GM18498 (cell line): ENCODE results near the gene VWF.

Experiments
- ATAC-seq: cut with Tn5 transposase; IDR thresholded peaks from one replicate; pipeline ENCODE4 v1.9.1; 2021; ENCODE audit warnings: mild to moderate bottlenecking, moderate library complexity; ENCODE audit not compliant: unreplicated experiment

The VWF gene

DNA sequence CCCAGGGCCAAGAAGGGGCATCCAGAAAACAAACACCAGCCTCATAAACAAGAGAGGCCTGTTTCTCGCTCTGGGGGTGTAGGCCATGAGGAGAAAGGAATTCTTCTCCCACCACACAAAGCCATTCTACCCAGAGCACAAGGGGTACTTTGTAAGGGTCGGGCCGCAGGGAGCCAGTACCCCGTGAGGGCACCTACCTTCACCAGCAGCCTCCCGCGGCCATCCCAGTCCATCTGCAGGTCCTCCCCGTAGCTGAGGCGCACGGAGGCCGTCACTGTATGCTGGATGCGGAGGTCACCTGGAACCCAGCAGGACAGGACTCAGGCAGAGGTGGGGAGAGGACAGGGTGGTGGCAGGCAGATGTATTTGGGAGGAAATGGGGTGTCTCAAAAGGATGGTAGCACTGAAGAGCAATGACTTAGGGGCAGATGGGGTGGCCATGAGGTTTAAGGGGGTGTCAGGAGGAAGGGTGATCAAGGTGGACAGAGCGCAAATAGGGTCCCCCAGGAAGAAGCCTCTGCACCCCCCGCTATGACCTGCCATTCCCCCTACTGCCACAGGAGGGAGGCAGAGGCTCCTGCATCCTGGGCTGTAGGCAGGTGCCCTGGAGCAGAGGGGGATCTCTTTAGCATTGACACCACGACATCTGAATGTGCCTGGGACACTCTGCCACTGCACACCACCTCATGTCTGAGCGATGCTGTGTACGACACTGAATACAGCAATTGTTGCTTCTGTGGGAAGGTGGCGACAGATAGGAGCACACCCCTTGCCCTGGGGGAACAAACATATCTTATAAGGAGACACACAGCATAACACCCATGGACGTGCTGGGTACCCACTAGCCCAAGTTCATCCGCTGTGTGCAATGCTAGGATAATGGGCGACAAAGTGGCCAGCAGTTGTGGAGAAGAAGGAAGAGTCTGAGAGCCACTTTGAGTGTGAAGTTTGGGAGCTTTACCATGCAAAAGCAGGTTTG, 61.4 kb downstream of the VWF start:
- no peak for ATAC-seq

DNA sequence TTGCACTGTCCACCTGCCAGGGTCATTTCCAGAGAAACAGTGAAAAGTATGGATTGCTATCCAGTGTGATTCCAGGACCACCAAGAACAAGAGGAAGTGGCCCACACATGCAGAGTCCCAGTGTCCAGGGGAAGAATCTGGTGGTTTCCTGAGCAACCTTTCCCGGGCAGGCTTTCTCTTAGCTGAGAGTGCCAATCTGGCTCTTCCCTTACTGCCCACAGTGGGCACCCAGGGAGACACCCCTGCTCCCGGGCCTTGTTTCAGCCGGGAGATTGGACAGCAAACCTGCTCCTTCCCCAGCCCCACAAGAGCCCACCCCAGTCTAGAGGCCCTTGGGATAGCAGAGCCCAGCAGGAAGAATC, 62.1 kb downstream of the VWF start:
- ATAC-seq, result no peak

DNA sequence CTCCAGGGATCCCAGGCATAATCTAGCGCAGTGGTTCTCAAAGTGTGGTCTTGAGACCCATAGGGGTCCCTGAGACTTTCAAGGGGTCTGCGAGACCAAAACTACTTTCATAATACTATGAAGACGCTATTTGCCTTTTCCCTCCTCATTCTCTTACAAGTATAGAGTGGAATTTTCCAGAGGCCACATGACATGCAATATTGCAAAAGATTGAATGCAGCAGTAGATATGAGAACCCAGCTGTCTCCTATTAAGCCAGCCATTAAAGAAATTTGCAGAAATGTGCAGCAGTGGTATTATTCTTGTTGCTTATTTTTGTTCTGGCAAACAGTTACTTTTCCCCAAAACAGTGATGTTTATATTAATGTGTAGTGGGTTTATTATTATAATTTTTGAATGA, 62.8 kb downstream of the VWF start:
- ATAC-seq, result no peak

DNA sequence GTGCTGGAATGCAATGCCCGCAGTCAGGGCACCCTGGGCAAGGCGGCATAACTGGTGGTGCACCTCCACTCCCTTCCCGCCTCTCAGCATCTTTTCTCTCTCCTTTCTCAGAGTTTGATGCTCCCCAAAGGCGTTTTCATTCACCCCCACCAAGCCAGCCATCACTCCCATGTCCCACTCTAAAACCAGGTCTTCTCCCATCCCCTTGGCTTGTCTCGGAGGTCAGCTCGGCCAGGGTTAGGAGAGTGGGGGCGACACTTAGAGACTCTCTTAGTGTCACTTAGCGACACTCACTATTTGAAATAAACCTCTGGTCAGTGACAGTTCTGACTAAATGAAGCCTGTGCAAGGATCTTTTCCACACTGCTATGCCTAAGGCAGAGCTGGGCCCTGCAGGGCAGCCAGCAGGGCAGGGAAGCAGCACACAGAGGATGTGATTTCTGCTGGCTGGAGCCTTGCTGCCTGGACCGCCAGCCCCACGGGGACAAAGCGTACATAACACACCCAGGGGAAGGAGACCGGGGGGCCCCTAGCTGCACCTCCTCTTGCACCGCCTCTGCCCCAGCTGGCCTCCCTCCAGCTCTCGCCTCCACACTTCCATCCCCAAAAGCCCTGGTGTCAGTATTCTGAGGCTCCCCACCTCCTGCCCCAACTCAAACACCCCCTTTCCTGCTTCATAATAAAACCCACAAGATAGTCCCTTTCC, 64.5 kb downstream of the VWF start:
- ATAC-seq, result no peak

DNA sequence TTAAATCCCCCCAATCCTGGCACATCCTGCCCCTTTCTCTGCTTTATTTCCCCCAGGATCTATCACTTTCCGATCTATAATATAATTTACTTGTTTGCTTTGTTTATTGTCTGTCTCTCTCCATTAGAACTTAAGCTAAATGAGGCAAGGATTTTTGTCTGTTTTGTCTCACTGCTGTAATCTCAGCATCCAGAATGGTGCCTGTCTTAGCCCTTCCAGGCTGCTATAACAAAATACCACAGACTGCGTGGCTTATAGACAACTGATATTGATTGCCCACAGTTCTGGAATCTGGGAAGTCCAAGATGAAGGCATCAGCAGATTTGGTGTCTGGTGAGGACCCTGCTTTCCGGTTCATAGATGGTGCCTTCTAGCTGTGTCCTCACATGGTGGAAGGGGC, 65.2 kb downstream of the VWF start:
- no peak for ATAC-seq

DNA sequence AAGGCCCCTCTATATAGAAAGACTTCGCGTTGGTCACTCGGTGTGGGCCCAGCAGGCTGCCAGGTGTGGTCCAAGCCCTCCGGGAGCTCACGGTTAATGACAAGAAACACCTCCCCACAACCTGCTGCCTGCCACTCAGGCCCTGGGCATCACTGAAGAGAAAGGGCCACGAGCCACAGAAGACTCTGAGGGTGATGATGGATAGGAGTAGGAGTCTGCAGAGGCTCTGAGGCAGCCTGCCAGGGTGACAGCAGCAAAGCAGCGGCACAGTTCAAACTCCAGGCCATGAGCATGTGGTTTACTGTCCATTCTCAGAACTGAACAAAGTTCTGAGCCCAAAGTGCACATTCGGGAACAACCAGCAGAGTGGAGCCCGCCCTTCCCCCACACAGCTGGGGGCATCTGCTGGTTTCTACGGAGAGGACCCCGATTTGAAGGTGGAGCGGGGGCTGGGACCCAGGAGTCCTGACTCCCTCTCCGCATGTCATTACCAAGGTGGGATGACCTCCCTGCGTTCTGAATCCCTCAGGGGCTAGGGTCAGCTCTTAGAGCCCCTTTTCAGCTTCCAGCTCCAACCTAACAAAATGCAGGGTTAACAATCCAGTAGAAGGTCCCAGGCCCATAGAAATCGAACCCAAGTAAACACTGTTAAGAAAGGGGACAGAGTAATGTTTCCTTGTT, 65.8 kb downstream of the VWF start:
- no peak for ATAC-seq

DNA sequence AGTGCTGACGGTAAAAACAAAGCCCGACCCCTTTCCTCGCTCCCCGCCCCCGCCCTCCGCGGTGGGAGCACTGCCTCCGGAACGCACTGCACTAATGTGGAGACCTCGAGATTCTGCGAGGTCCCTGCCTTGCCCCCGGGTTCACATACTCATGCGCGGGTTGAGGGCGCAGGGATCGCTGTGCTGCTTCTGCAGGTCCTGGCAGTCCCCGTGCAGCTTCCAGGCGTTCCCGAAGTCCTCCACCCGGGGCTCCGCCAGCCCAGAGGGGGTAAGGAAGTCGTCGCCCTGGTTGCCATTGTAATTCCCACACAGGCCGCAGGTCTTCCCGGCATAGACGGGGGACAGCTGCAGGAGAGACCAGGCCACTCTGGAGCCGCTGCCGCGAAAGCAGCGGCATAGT, 66.8 kb downstream of the VWF start:
- no peak for ATAC-seq

DNA sequence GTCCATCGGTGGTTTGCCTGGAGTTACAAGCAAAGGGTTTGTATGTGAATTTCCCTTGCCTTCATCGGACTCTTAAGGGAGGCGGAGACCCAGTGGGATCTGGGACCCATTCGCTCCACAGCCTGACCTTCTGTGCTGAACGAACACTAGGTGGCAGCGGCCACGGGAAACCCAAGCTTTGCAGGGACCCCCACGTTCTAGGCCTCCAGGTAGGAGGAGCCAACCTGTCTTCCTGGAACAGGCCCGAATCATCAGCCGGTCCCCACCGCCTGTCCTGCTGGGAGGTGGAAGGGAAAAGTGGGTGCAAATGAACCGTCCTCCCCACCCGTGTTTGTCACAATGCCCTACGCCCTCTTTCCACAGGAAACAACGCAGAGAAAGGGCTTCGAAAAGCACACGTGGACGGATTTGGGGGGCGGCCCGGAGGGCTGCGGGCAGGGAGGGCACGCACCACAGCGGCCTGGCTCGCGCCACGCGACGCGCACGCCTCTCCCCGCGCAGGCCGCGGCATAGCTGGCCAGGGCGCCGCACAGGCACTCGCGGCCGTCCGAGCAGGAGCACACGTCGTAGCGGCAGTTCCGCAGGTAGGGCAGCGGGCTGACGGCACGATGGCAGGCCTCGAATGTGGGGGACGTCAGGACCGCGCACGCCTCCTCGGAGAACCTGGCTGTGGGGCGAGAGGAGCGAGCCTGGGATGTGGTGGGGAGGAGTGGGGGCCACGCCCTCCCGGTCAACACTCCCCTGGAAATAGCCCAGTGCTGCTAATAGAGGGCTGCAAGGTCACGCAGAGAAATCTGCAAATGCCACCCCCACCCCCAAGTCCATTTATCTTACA, 67.8 kb downstream of the VWF start:
- no peak for ATAC-seq

DNA sequence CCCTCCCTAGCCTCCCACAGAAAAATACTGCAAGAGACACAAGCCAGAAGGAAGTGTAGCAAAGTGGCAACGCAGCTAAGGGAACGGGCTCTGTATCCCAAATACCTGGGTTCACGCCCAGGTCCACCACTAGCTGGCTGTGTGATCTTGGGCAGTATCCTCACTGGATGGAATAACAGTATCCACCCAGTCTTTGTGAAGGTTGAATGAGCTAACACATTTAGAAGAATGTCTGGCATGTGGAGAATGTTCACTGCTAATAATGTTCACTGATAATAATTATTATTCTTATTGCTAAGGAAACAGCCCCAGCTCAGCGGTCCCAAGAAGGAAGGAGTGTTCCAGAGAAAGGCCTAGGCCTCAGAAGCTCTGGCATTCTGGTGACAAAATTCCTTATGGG, 70.9 kb downstream of the VWF start:
- no peak for ATAC-seq

DNA sequence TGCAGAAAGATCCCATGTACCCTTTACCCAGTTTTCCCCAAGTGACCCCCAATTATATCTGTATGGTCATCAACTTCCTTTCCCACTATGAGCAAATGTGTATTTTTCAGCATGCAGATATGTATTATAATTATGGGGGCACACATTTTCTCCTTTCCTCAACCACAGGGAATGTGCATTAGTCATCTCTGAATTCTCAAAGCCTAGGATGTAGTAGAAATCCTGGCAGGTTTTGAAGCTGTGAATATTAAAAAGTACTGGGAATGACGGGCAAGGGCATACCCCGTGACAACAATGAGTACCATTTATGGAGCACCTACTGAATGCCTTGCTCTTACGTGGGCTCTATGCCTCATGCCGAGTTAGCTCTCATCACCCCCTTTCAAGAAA, 71.5 kb downstream of the VWF start:
- no peak for ATAC-seq

DNA sequence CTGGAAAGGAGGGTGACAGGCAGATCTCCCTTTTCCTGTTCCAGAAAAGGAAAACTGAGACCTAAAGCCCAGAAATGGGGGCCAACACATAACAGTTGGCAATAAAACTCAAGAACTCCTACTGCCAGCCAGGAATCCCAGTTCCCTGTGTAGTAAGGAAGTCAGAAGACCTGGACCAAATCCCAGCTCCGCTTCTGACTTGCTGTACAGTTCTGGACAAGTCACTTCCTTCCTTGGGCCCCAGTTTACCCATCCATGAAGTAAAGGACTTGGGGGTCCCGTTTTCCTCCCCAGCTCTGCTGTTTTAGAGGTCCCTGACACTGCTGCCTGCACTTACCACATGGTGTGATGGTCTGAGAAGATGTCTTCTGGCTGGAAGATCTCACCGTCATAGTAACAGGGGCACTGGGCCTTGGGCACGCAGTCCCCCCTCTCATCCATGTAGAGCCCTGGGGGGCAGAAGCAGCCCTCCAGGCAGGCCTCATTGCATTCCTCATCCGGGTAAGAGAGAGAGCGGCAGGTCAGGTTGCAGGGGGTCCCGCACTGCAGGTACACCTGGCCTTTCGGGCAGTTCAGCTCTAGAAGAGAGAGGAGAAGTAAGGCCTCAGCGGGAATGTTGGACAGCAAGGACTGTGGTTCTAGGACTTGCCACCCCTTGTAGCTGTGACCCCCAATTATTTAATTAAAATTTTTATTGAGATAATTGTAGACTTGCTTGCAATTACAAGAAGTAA, 72.1 kb downstream of the VWF start:
- no peak for ATAC-seq

DNA sequence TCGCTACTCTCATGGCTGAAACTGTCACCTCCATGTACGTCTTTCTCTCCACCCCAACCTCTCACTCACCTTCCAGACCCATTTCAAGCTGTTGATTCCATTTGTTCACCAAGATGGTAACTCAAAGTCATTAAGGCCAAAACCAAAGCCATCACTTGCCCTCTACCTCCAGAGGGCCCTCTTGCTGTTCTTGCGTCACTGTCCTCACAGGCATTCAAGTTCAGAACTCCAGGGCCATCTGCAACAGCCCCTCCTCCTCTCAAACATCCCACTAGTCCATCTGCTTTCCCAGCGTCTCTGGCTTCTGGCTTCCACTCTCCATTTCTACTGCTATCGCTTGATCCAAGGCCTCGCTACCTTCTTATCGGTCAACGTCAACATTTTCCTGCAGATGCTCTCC, 74.5 kb downstream of the VWF start:
- no peak for ATAC-seq

DNA sequence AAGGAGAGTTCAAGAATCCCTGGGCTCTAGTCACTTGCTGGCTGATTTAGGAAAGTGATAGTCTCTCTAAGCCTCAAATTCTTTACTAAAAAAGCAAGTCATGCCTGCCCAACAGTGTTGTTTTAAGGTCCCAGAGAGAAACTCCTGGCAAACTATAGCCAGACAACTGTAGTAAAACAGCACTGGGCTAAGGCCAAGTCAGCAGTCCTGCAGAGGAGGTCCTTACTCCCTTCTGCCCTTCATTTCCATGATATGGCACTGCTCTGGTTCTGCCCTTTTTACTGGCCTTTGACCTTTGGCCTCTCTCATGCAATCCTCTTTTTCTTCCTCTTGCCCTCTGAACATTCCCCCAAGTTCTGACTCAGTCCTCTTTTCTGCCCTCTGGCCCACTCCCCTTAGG, 74.9 kb downstream of the VWF start:
- ATAC-seq, result no peak

DNA sequence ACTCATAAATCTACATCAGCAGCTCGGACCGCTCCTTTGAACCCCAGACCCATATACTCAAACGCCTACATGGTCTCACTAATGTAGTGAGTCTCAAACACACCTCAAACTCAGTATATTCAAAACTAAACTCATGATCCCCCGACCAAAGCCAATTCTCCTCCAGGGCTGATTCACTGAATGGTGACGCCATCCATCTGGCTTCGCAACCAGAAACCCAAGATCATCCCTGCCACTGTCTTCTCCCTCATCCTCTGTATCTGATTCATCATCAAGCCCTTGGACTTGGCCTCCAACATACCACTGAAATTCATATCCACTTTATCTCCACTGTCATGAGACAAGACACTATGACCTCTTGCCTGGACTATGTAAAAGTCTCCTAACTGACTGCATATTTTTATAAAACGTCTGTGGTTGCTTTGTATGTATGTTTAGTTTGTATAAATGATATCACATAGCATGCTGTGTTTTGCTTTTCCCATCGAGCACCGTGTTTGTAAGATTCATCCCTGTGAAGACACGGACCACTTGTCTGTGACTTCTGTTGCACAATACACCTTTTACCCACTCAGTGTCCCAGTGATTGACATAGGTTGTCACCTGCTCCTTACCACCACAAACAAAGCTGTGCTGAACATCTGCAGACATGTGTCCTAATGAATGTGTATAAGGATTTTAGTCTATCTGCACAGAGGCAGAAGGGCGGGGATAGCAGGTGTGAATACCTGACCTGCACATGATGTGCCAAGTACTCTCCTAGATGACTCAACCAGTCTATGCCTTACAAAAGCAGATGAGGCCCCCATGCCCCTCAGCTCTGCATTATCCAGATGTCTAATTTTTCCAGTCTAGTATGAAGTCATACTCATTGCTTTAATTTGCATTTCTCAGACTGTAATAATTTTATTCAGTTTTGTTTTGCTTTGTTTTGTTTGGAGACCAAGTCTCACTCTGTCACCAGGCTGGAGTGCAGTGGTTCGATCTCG, 76.9 kb downstream of the VWF start:
- no peak for ATAC-seq

DNA sequence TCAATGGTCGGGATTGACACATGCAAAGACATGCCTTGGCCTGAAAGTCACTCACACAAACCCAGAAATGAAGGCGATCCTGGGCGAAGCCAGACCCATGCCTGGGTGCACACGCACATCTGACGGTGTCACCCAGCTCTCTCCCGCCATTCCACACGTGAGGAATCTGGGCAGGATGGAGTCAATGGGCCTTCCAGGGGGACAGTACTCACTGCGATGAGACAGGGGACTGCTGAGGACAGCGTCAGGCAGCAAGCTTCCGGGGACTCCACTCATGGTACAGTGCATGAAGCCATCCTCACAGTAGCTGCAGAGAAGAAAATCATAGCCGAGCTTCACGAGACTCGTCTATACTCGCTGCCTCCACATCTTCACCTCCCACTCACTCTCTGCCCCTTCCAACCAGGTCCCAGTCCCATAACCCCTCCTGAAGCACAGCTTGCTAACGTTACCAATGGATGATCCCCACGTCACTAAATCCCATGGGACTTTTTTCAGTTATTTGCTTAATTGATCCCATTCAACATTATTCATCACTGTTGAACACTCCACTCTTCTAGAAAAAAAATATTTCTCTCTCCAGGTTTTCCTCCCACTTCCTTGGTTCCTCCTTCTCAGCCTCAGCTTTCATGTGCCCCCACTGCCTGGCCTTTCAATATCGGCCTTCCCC, 77.8 kb downstream of the VWF start:
- ATAC-seq, result no peak

DNA sequence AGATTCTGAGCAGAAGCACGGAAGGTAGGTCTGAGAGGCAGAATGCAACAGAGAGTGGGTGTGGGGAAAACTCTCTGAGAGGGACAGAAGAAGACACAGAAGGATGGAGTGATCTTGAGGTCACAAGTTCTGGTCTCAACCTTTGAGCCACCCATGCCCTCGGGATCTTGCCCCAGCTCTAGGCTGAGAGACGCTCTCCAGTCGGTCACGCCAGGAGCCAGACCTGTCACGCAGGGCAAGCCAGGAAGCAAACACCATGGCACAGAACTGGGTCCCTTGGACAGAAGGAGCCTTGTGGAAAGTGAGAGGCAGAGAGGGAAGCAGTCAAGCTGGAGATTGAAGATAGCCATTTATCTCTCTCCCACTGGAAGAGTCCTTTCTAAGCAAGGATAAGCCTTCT, 79.0 kb downstream of the VWF start:
- ATAC-seq, result no peak

DNA sequence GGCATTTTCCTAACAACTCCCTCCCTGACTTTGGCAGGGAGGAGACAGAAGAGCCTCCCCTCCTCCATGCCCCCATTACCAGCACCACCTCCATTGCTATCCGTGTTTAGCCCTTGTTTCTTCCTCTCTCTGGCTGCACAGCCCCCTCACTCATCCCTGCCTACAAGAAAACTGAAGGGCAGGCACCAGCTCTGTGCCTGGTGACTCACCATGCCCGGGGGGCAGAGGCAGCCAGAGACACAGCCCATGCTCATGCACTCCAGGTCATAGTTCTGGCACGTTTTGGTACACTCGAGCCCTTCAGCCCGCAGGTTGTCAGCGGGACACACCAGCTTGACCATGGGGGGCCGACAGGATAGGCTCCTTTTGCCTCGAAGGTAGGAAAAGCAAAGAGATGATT, 80.4 kb downstream of the VWF start:
- ATAC-seq, result no peak

DNA sequence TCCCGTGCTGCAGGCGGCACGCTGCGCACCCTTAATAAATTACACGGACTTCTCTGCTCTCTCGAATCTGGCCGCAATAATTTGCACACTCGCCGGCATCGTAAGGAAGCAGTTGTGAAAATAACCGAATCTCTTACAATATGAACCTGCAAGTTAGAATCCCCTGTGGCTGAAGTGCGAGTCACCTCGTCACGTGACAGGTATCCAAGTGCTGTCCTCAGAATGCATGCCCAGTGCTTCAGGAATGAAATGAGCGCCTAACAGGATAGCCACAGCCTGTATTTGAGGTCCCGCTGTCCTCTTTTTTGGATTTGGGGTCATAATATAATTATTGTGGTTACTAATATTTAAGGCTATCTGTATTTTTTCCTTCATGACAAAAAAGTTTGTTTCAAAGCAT, 82.0 kb downstream of the VWF start:
- no peak for ATAC-seq

DNA sequence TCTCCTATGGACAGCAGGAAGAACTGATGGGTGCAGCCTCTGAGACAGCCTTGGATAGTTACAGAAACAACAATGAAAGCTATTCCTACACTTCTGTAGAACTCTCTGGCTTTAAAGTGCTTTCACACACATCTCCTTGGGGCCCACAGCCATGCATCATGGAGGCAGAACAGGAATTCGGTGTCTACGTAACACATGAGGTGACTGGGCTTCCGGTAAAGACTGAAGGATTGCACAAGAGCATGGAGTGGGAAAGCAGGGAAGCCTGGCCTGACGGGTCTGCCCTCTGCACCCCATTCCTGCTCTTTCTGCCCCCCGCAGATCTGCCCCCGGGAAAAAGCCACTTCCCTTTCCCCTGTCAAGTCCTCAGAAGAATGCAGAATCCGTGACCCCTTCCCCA, 82.6 kb downstream of the VWF start:
- ATAC-seq, result no peak
